Heart left ventricle (tissue), 16 donors: Measurements from ENCODE around the gene RAB44. TPM values are rescaled to one million over a fixed set of nuclear protein-coding genes. Genes with fewer than 3 reads are reported as not detected.

Source experiments
- ATAC-seq, 4 donors: fragments of 200-7000 bp; cut with Tn5 transposase; one replicate each; pipeline ENCODE4 v1.9.1; 2020 to 2022; ENCODE audit warnings: moderate library complexity in 4 of 4, mild to moderate bottlenecking in 3 of 4, moderate number of reproducible peaks in 1 of 4
- DNase-seq, 5 donors: peaks; one replicate each; pipeline ENCODE4 v3.0.0-alpha.2; 2020
- H3K27ac ChIP-seq, 12 donors: fragments of 200-600 bp; sonication (generic) in 4 of 12; one replicate each; pipeline versions ENCODE4 v1.5.0 to v1.8.0; 2016 to 2022; ENCODE audit warnings: mild to moderate bottlenecking in 2 of 12
- H3K27me3 ChIP-seq, 9 donors: fragments of 200-600 bp; sonication (generic) in 2 of 9; one replicate each; pipeline versions ENCODE4 v1.5.1 to v1.8.0; 2016 to 2022; ENCODE audit warnings: mild to moderate bottlenecking in 3 of 9
- H3K36me3 ChIP-seq, 9 donors: fragments of 200-600 bp; sonication (generic) in 2 of 9; one replicate each; pipeline versions ENCODE4 v1.5.0 to v1.8.0; 2018 to 2022; ENCODE audit warnings: mild to moderate bottlenecking in 2 of 9
- H3K4me1 ChIP-seq, 12 donors: fragments of 200-600 bp; sonication (generic) in 4 of 12; one replicate each; pipeline versions ENCODE4 v1.5.0 to v1.8.0; 2016 to 2022; ENCODE audit warnings: mild to moderate bottlenecking in 3 of 12
- H3K4me3 ChIP-seq, 12 donors: fragments of 200-600 bp; sonication (generic) in 4 of 12; one replicate each; pipeline versions ENCODE4 v1.5.0 to v1.8.0; 2017 to 2022; ENCODE audit warnings: mild to moderate bottlenecking in 9 of 12, moderate library complexity in 4 of 12
- H3K9me3 ChIP-seq, 12 donors: fragments of 200-600 bp; sonication (generic) in 4 of 12; one replicate each; pipeline versions ENCODE4 v1.5.0 to v1.8.0; 2016 to 2022; ENCODE audit warnings: mild to moderate bottlenecking in 1 of 12
- CTCF ChIP-seq, 12 donors: fragments of 200-600 bp; sonication (generic) in 4 of 12; IDR thresholded peaks; one replicate each; pipeline versions ENCODE4 v1.5.0 to v1.8.0; 2018 to 2022; ENCODE audit warnings: antibody characterized with exemption in 12 of 12, mild to moderate bottlenecking in 5 of 12
- POLR2A ChIP-seq, 2 donors: fragments of 450-650 bp; IDR thresholded peaks; one replicate each; pipeline ENCODE4 v1.6.1; 2017; ENCODE audit warnings: antibody characterized with exemption in 2 of 2, mild to moderate bottlenecking in 2 of 2, moderate library complexity in 2 of 2
- WGBS, 4 donors: extraction: QIAGEN DNeasy Blood & Tissue Kit in 2 of 4; methylation state at CpG; one replicate each; pipeline versions ENCODE4 v1.1.5 to v1.1.7; 2013 to 2018; 5-methylcytosine and 5-hydroxymethylcytosine counted together
- intact Hi-C, 10 donors: fragments of 100-400 bp; cut with DNase I; formaldehyde crosslinking; loops; one replicate each; pipeline versions ENCODE4 v1.11.1 to v1.14.2; 2022
- polyA plus RNA-seq, 2 donors: library from polyadenylated mRNA; stranded (reverse); fragments of 200-250 nt; gene quantifications; one replicate each; pipeline ENCODE4 v1.2.3, GENCODE V29; 2013
- total RNA-seq, 9 donors: library from RNA; depleted of rRNA in 2 of 9; stranded (reverse); fragments of >200 nt in 2 of 9; fragmentation: NEBNext Ultra II Directional in 3 of 9; extraction: Animal tissue kit (Norgen Biotek cat#: 25700) in 3 of 9; gene quantifications; one replicate each; pipeline versions ENCODE4 v1.1.0 to v1.2.4, GENCODE V29; 2016 to 2023
- donor health status: ischemic (EF 13 %, LVEDD 7.1; RV severe dilation, severe dysfunction).
- donor health status: healthy with polysubstance abuse.
- donor health status: DM: no; HTN: yes; CAD: no.
- donor health status: DM: no; HTN: no; CAD: no.
- donor health status: ischemic (EF 25% LVEDD 6.9; RV normal size, moderate dysfunction).
- donor health status: ischemic (EF 25% LVEDD 5.7; RV mildly dilated, moderate dysfunction).
- donor health status: healthy.
- donor health status: DM: yes; HTN: yes; CAD: no.
- donor health status: ischemic (EF 35%, LVEDD 5.7; RV mildly dilated, moderate dysfunction).
- donor health status: nonischemic (EF 11% LVEDD 7.7; RV severe dilation, severe dysfunction).
- donor health status: DM: yes; HTN: yes; CAD: no.
- donor health status: PGD.
- donor health status: ischemic (EF 29% LVEDD 5.4; RV normal size, mild dysfunction).
- donor health status: nonischemic (EF 23%, LVEDD 6.1; RV moderate dilation, normal function).

RAB44 gene
- total and polyA plus RNA-seq, 11 donors, result 0.04 to 0.32 (median 0.08) TPM; not detected in 5

DNA sequence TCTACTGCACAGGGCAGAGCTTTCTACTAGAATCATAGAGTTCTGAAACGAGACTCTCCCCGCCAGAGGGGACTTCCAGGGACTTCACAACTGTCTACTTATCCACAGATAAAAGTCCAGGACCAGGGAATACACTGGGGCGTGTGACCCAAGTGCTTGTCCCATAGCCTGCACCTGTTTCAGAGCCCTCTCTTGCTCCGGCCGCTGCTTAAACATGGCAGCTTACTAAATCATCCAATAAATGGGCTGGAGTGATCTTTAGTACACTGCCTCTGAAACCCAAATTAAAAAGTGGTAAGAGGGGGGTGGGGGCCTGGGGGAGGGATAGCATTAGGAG is 8.9 kb upstream of the RAB44 start:
- intact Hi-C loops, result loop anchor here in 3 of 10 donors (10.0 kb wide), 2 partner anchors 66 to 264 kb away; no protein-coding TSS in a partner anchor
- Histone ChIP-seq H3K4me1 (peaks cover 0 to 45% (median 14%) of the 10 kb centered on the region in 12 donors), H3K36me3 (peaks cover 9 to 43% (median 40%) of the 10 kb centered on the region in 9 donors), H3K4me3 (no peak overlapping the region), H3K27ac (no peak overlapping the region), H3K9me3 (no peaks in the 10 kb centered on the region), H3K27me3 (no peaks in the 10 kb centered on the region)
- WGBS, 4 donors, result 79 to 87% (median 86%) methylated on average over 5 of the region's 5 CpGs
- ATAC-seq (no peak), DNase-seq (no peak)
- no peak for TF ChIP-seq CTCF (IDR thresholded peaks at IDR 0.05)
- no peak for TF ChIP-seq POLR2A (IDR thresholded peaks at IDR 0.05)

GRCh38 chr6:36691011-36691410 is 6.6 kb upstream of the RAB44 start:
- ATAC-seq (no peak), DNase-seq (no peak)
- intact Hi-C loops, result loop anchor here in 2 of 10 donors (2.0 to 10.0 kb wide), 2 partner anchors 62 to 276 kb away; no protein-coding TSS in a partner anchor
- H3K27ac ChIP-seq, result no peak overlapping the region
- H3K36me3 ChIP-seq, result peaks cover 3 to 20% (median 17%) of the 10 kb centered on the region in 9 donors
- H3K27me3 ChIP-seq, result no peaks in the 10 kb centered on the region
- 93 to 97% (median 93%) methylated on average over 4 of the region's 4 CpGs for WGBS, 4 donors
- H3K4me1 ChIP-seq, result peaks cover 0 to 22% (median 12%) of the 10 kb centered on the region in 12 donors
- H3K9me3 ChIP-seq, result no peaks in the 10 kb centered on the region
- TF ChIP-seq POLR2A (IDR thresholded peaks at IDR 0.05) (no peak), CTCF (IDR thresholded peaks at IDR 0.05) (no peak)
- no peak overlapping the region for H3K4me3 ChIP-seq

DNA sequence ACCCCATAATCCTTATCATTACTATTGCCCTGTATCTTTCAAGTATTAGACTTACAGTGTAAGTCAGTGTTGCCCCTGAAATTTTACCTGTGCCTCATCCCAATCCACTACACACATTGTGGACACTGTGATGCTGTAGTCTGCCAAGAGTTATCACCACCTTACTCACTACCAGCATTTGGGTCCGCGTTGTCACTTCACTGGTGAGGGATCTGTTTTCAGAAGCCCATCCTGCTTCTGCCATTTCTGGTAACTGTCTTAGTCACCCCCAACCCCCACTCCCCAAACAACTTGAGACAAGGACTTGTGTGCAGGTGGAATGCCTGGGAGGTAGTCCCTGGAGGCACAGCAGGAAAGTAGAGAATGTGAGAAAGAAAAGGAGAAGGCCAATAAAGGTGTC is 6.0 kb upstream of the RAB44 start:
- ATAC-seq (no peak), DNase-seq (no peak)
- no peak for TF ChIP-seq POLR2A (IDR thresholded peaks at IDR 0.05)
- TF ChIP-seq CTCF (IDR thresholded peaks at IDR 0.05), result no peak
- Histone ChIP-seq H3K36me3 (peaks cover under 1 to 14% (median 11%) of the 10 kb centered on the region in 9 donors), H3K4me1 (peaks cover 0 to 19% (median 12%) of the 10 kb centered on the region in 12 donors), H3K27me3 (no peaks in the 10 kb centered on the region), H3K4me3 (no peak overlapping the region), H3K9me3 (no peaks in the 10 kb centered on the region), H3K27ac (no peak overlapping the region)
- 66 to 81% (median 78%) methylated on average over 2 of the region's 2 CpGs for WGBS, 4 donors
- intact Hi-C loops, result loop anchor here in 2 of 10 donors (2.0 to 10.0 kb wide), 2 partner anchors 61 to 277 kb away; no protein-coding TSS in a partner anchor

GRCh38 chr6:36692220-36692619 is 5.4 kb upstream of the RAB44 start:
- Histone ChIP-seq H3K27me3 (no peaks in the 10 kb centered on the region), H3K4me1 (peaks cover 0 to 19% (median 12%) of the 10 kb centered on the region in 12 donors), H3K4me3 (no peak overlapping the region), H3K27ac (peak overlapping the region in 2 of 12 donors; percentile 1 to 51), H3K9me3 (no peaks in the 10 kb centered on the region), H3K36me3 (peaks cover 0 to 8% (median 5%) of the 10 kb centered on the region in 9 donors)
- 55 to 68% (median 65%) methylated on average over 3 of the region's 3 CpGs for WGBS, 4 donors
- TF ChIP-seq CTCF (IDR thresholded peaks at IDR 0.05) (no peak), POLR2A (IDR thresholded peaks at IDR 0.05) (no peak)
- ATAC-seq (peak in 2 of 4 donors; percentile 42 to 47), DNase-seq (no peak)
- intact Hi-C loops, result loop anchor here in 1 of 10 donors (10.0 kb wide), 1 partner anchor 277 kb away; no protein-coding TSS in a partner anchor
